Measurements from ENCODE around the gene SLC49A3. TPM values are rescaled to one million over a fixed set of nuclear protein-coding genes. Genes with fewer than 3 reads are reported as not detected.
"Not testable (repeated sequence)": the region's sequence is repeated elsewhere in the genome, so short reads cannot be mapped to it uniquely, and the experiment has no call there.

SLC49A3 gene
- total RNA-seq, 2 donors from 2014 or later: 10.0 to 12.0 TPM

- H3K27me3 ChIP-seq: no peaks in the 10 kb centered on the region
- TF ChIP-seq CTCF (IDR thresholded peaks at IDR 0.05): peak; percentile 74 to 89
- peak; percentile 97 for DNase-seq (ENCODE audit: low spot score)
- no peaks in the 10 kb centered on the region for H3K9me3 ChIP-seq
- peaks cover 0 to 31% of the 10 kb centered on the region in 2 donors for H3K4me1 ChIP-seq
- H3K27ac ChIP-seq: peak within 1 kb of the TSS; percentile 94 to 97
- H3K36me3 ChIP-seq: peaks cover 22% of the 10 kb centered on the region
- H3K4me3 ChIP-seq: peak within 1 kb of the TSS; percentile 84 to 91
Observed at GRCh38 chr4:674172-675035, 14.5 kb downstream of the SLC49A3 start, which contains the start of the genes ATP5ME and MYL5. ATP5ME (minus strand) TSS chr4:674276; CDS start chr4:674247, 29 bp downstream. MYL5 (plus strand) TSS chr4:674542; CDS start chr4:678027, 3,485 bp downstream.

GRCh38 chr4:673349-674091 lies 15.4 kb downstream of the SLC49A3 start:
- DNase-seq (ENCODE audit: low spot score): no peak
- H3K4me1 ChIP-seq: peaks cover 0 to 31% of the 10 kb centered on the region in 2 donors
- H3K36me3 ChIP-seq: peaks cover 22% of the 10 kb centered on the region
- peak overlapping the region; percentile 94 to 97 for H3K27ac ChIP-seq
- H3K27me3 ChIP-seq: no peaks in the 10 kb centered on the region
- no peaks in the 10 kb centered on the region for H3K9me3 ChIP-seq
- H3K4me3 ChIP-seq: peak overlapping the region; percentile 84 to 91
- TF ChIP-seq CTCF (IDR thresholded peaks at IDR 0.05): no peak

- Histone ChIP-seq H3K36me3 (peaks cover 22% of the 10 kb centered on the region), H3K9me3 (no peaks in the 10 kb centered on the region), H3K27me3 (no peaks in the 10 kb centered on the region), H3K4me1 (peaks cover 0 to 31% of the 10 kb centered on the region in 2 donors), H3K27ac (no peak overlapping the region), H3K4me3 (no peak overlapping the region)
- TF ChIP-seq CTCF (IDR thresholded peaks at IDR 0.05): no peak
- DNase-seq (ENCODE audit: low spot score): no peak
Observed at GRCh38 chr4:671769-672168, 17.2 kb downstream of the SLC49A3 start.

GRCh38 chr4:669806-670559 lies 19.0 kb downstream of the SLC49A3 start:
- not testable (repeated sequence) for H3K27me3 ChIP-seq

GRCh38 chr4:668219-668618 lies 20.7 kb downstream of the SLC49A3 start:
- peaks cover 22% of the 10 kb centered on the region for H3K36me3 ChIP-seq
- peaks cover 0 to 21% of the 10 kb centered on the region in 2 donors for H3K4me1 ChIP-seq
- not testable (repeated sequence) for DNase-seq (ENCODE audit: low spot score); H3K9me3 ChIP-seq; H3K27me3 ChIP-seq; H3K4me3 ChIP-seq; H3K27ac ChIP-seq

More at GRCh38 chr4:669806-670559, 19.0 kb downstream of the SLC49A3 start:
- H3K4me3 ChIP-seq; H3K9me3 ChIP-seq; DNase-seq (ENCODE audit: low spot score); H3K27ac ChIP-seq: not testable (repeated sequence)
- peaks cover 0 to 15% of the 10 kb centered on the region in 2 donors for H3K4me1 ChIP-seq
- H3K36me3 ChIP-seq: peaks cover 22% of the 10 kb centered on the region

GRCh38 chr4:667545-667925 lies 21.4 kb downstream of the SLC49A3 start:
- Histone ChIP-seq H3K27me3 (no peaks in the 10 kb centered on the region), H3K4me3 (no peak overlapping the region), H3K9me3 (no peaks in the 10 kb centered on the region), H3K4me1 (peaks cover 0 to 18% of the 10 kb centered on the region in 2 donors), H3K27ac (no peak overlapping the region), H3K36me3 (peaks cover 18% of the 10 kb centered on the region)
- no peak for TF ChIP-seq CTCF (IDR thresholded peaks at IDR 0.05)
- no peak for DNase-seq (ENCODE audit: low spot score)

Data from right atrium auricular region (tissue), 2 donors.